HG03378 (cell line): Measurements from ENCODE around the gene SLC6A16.
"Not testable (repeated sequence)": the region's sequence is repeated elsewhere in the genome, so short reads cannot be mapped to it uniquely, and the experiment has no call there.

Experiments used
- ATAC-seq: cut with Tn5 transposase; IDR thresholded peaks from one replicate; pipeline ENCODE4 v1.9.1; 2021; ENCODE audit warnings: mild to moderate bottlenecking, moderate library complexity; ENCODE audit not compliant: unreplicated experiment

SLC6A16 gene

DNA sequence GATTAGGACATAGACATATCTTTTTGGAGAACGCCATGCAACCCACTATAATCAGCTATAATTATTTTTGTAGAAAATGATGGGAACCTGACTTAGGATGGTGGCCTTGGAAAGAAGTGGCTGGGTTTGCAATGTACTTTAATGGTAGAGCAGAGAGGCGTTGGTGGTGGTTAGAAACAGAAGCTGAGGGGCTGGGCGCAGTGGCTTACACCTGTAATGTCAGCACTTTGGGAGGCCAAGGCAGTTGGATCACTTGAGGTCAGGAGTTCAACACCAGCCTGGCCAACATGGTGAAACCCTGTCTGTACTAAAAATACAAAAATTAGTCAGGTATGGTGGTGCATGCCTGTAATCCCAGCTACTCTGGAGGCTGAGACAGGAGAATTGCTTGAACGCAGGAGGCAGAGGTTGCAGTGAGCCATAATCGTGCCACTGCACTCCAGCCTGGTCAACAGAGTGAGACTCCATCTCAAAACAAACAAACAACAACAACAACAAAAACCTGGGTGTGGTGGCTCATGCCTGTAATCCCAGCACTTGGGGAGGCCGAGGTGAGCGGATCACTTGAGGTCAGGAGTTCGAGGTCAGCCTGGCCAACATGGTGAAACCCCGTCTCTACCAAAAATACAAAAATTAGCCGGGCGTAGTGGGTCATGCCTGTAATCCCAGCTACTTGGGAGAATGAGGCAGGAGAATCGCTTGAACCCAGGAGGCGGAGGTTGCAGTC, 7.9 kb upstream of the SLC6A16 start:
- ATAC-seq: not testable (repeated sequence)

DNA sequence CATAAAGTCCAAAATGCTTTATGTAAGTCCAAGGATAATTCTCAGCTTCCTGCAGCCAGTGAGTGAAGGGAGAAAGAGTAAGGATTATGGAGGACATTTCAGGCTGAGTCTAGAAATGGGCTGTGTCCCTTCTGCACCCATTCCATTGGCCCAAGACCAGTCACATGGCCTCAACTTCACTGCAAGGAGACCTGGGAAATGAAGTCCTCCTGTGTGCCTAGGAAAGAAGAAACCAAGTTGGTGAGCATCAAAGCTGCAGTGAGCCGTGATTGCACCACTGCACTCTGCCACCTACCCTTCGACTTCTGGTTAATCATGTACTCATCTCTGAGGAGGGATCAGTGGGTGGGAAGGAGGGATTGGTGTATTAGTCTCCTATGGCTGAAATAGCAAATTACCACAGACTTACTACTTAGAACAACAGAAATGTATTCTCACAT, 6.6 kb upstream of the SLC6A16 start:
- ATAC-seq: peak; percentile 38

DNA sequence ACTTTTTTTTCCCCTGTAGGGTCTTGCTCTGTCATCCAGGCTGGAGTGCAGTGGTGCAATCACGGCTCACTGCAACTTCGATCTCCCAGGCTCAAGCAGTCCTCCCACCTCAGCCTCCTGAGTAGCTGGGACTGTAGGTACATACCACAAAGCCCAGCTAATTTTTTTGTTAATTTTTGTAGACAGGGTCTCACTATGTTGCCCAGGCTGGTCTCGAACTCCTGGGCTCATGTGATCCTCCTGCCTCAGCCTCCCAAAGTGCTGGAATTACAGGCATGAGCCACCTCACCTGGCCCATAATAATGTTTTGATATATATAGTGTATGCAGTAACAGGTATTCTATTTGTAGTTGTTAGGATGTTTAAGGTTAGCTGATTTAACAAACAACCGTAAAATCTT, 6.2 kb upstream of the SLC6A16 start:
- ATAC-seq: not testable (repeated sequence)

DNA sequence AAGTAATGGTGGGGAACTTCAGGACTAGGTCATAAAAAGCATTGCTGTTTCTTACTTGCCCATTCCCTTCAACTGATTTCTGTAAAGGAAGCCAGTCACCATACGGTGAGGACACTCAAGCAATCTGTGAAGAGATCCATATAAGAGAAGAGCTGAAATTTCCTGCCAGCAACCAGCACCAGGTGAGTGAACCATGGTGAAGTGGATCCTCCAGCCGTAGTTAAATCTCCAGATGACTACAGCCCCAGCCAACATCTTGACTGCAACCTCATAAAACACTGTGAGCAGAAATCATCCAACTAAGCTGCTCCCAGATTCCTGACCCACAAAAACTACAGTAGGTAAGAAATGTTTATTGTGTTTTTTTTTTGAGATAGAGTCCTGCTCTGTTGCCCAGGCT, 3.8 kb upstream of the SLC6A16 start:
- no peak for ATAC-seq

DNA sequence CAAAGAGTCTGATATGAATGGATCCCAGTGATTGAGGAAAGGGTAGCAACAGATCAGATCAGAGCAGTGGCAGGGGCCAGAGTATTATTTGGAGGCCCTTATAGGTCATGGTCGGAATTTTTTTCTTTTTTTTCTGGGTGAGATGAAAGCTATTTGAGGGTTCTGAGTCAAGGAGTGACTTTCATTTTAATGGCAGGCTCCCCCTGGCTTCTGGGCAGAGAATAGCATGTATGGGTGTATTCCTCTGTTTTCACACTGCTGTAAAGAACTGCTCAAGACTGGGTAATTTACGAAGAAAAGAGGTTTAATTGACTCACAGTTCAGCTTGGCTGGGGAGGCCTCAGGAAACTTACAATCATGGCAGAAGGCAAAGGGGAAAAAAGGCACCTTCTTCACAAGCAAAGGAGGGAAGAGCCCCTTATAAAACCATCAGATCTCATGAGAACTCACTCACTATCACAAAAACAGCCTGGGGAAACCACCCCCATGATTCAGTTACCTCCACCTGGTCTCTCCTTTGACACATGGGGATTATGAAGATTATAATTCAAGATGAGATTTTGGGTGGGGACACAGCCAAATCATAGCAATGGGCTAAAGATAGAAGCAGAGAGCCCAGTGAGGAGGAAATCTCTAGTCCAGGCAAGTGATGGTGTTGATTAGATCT, 3.0 kb upstream of the SLC6A16 start:
- no peak for ATAC-seq

DNA sequence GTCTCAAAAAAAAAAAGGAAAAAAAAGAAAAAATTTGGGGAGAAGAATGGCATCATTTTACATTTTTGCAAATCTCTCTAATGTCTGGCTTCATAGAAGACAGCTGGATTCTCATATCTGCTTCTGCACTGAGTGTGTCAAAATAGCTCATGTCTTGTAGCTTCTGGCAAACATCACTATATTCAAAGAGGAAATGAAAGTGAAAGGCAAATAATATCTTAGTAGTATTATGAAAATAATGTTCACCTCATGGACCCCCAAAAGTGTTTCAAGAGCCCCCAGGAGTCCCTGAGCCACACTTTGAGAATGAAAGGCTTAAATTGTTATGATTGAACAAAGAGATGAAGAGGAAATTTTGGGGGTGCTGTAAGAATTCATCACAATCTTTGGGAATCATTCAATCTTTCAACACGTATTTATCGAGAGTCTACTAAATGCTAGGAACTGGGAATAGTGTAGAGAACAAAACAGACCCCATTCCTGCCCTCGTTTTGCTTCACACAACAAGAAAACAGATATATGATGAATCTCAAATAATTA, 1.2 kb upstream of the SLC6A16 start:
- ATAC-seq: no peak

DNA sequence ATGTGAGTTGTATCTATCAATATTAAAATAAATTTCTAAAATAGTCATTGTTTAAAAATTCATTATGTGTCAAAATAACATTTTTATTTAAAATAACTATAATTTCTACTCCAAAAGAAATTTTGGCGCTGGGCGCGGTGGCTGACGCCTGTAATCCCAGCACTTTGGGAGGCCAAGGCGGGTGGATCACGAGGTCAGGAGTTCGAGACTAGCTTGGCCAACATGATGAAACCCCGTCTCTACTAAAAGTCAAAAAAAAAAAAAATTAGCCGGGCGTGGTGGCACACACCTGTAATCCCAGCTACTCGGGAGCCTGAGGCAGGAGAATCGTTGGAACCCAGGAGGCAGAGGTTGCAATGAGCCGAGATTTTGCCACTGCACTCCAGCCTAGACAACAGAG, 765 bp upstream of the SLC6A16 start:
- ATAC-seq: not testable (repeated sequence)

DNA sequence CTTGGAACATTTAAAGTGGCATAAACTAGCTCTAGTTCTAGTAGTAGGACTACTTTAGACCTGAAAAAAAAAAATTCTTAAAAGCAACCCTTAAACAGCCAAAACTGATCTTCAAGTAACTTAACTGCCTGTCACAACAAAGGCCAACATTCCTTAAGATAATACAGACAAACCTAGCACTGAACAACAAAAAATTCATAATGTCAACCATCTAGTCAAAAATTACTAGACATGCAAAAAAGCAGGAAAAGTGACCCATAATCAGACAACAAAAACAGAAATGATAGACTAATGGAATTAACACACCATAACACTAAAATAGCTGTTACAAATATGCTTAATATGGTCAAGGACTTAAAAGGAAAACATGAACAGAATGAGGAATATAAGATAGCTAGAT, 6.7 kb downstream of the SLC6A16 start:
- no peak for ATAC-seq

DNA sequence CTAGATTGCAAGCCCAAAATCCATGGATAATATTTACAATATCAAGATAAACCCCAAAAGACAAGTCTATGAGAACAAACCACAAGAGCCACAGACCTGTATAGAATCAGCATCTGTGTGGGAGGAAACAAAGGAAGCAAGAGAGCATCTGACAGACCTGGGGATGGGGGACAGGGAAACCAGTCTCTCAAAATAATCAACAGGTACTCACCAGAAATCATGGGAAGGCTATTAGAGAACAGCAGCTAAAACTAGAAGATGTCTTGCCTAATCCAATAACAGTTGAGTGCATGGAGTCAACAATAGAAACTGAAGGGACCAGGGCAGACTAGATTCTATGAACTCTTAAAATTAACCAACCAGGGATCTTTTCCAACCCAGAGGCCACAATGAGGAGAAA, 8.7 kb downstream of the SLC6A16 start:
- ATAC-seq: no peak

DNA sequence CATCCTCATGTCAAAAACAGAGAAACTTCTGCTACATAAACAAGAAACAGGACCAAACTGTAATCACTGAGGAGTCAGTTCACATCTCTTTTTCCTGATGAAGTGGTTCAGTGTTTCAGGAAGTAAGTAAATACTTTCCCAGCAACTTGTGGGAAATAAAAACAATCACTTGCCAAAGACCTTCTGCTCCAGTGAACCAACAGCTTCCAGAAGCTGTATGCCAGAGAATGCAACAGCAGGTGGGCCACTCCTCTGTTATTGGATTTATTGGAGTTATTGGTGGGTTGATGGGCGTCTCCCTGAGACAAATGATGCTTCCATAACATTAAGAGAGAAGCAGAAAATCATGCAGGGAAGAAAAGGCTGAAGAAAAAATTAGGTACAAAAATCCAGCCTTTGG, 9.9 kb downstream of the SLC6A16 start:
- ATAC-seq: no peak

DNA sequence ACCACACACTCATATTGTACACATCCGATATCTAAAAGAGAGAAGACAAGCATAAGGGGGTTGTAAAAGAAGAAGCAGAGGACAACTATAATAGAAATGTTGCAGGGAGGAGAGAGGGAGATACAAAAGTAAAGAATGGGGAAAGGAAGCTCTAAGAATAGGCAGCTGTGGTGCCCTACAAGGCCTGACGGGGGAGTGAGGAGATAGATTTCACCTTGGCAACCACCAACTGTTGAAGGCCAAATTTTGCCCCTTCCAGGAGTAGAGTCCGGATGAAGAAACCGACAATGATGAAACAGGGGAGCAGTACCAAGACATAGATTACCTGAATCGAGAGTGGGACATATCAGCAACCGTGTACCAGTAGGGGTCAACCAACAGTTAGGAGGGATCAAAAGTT, 15.9 kb downstream of the SLC6A16 start:
- no peak for ATAC-seq

DNA sequence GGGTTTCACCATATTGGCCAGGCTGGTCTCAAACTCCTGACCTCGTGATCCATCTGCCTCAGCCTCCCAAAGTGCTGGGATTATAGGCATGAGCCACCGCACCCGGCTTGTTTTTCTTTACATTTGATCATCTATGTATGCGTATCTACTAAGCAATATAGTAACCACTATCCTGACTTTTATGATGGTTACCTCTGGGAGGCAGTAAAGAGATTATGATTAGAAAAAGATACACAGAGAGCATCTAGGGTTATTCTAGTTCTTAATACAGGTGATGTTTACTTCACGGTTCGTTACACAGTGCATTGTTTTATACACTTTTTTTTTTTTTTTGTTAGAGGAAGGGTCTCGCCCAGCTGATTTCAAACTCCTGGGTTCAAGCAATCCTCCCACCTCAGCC, 18.3 kb downstream of the SLC6A16 start:
- not testable (repeated sequence) for ATAC-seq

DNA sequence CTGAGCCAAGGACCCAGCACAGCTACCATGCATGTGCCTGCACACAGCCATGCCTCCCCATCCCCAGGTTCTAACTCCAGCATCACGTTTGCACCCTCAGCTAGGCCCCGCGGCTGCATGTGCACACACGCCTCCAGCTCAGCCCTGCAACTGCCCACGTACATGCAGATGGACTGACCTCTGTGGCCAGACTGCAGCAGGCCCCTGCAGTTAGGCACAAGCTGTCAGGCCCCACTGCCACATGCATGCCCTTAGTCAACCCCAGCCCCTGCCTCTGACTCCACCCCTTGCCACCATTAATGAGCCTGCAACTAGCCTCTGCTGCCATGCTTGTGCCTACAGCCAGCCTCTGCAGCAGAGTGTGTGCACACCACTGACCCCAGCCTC, 23.1 kb downstream of the SLC6A16 start:
- no peak for ATAC-seq

DNA sequence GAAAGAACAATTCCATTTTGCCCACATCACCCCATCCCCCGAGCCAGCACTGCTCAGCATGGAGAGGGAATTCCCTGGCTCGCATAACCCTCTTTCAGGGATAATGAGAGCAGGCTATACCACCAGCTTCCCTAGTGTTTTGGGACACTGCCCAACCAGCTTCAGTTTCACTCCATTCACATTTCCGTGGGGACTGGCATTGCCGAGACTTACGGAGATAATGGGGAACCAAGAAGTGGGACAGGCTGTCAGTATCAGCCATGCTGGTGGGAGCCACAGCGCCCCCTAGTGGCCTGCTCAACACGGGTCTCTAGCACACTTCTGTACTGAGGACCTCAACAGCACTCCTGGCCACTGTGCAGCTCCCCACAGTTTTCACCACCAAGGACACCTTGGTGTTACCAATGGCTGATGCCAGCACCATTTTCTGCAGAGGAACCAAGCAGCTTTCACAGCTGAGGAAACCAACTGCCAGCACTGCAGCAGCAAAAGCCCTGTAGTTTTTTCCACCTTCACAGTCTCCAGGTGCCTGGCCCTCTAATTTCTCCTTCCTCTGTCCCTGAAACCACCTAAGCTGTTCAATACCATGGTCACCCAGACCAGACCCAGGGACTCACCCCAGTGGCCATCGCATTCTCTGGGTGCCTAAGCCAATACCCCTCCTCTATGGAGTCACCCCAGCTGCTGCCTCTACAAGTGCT, 23.7 kb downstream of the SLC6A16 start:
- ATAC-seq: peak; percentile 54

DNA sequence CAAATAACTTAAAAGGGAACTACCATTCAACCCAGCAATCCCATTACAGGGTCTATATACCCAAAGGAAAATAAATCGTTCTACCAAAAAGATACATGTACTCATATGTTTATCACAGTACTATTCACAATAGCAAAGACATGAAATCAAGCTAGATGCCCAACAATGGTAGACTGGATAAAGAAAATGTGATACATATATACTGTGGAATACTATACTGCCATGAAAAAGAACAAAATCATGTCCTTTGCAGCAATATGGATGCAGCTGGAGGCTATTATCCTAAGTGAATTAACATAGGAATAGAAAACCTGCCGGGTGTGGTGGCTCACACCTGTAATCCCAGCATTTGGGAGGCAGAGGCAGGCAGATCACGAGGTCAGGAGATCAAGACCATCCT, 26.3 kb downstream of the SLC6A16 start:
- not testable (repeated sequence) for ATAC-seq

DNA sequence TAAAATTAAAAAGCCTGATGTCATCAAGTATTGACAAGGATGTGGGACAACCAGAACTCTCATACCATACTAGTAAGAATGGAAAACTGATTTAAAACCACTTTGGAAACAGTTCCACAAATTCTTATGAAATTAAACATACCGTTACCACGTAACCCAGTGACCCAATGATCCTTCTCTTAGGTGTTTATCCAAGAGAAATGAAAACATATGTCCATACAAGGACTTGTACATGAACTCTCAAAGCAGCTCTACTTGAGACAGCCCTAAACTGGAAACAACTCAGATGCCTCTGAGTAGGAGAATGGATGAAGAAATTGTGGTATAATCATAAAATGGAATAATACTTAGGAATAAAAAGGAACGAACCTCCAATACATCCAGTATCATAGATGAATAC, 27.6 kb downstream of the SLC6A16 start:
- no peak for ATAC-seq

DNA sequence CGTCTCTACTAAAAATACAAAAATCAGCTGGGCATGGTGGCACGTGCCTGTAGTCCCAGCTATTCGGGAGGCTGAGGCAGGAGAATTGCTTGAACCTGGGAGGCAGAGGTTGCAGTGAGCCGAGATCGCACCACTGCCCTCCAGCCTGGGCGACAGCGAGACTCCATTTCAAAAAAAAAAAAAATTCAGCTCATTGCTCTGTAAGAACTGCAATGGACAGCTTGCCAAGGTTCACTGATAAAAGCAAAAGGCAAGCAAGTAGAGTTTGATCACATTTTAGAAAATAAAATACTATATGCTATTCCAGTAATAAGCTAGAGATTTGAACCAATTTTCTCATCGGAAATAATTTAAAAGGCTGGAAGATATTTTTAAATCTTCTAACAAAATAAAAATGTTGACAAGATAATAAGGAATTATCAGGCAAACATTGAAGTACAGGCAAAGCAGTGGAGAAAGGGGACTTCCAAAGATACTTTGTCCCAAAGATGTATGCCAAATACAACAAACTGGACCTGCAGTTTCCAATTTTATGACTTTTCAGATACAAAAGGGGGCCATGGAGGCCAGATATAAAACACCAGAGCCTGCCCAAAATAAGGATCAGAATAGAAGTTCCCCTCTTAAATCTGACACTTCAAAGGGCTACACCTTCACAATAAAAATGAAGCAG, 29.6 kb downstream of the SLC6A16 start:
- no peak for ATAC-seq

DNA sequence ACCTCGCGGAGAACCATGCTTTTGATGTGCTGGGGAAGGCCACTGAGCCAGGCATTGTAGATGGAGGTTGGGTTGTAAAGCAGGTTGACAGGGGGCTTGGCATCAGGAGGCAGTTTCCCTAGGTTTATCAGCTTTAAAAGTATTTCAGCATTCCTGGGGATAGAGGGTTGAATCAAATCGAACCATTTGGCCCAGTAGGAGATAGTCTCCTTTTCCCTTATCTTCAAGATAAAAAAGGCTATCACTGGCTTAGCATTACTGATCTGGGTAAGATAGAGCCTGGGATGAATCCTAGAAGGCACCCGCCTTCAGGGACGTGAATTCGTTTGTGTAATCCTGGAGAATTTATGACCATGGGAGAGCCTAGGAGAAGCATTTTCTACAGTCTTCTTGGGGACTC, 30.6 kb downstream of the SLC6A16 start:
- no peak for ATAC-seq

DNA sequence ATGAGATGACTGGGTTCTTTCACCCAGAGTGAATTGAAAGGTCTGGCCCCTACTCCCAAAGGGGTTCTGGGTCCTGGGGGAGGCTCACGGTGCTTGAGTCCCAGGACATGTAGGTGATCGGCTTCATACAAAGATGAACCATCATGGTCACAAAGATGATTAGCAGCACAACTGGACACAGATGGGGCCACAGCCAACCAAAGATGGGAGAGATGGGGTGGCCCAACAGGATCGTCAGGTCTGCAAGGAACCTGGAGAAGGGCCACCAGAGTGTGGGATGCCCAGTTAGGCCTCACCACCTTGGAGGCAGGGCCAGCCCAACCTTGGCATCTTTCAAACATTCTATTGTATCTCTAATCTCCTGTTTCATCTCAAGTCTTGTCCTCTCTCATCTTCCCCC, 34.5 kb downstream of the SLC6A16 start:
- no peak for ATAC-seq

DNA sequence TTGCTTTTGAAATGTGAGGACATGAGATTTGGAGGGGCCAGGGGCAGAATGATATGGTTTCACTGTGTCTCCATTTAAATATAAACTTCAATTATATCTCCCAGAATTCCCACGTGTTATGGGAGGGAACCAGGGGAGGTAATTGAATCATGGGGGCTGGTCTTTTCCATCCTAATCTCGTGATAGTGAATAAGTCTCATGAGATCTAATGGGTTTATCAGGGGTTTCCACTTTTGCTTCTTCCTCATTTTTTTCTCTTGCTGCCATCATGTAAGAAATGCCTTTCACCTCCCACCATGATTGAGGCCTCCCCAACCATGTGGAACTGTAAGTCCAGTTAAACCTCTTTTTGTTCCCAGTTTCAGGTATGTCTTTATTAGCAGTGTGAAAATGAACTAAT, 35.7 kb downstream of the SLC6A16 start:
- not testable (repeated sequence) for ATAC-seq

DNA sequence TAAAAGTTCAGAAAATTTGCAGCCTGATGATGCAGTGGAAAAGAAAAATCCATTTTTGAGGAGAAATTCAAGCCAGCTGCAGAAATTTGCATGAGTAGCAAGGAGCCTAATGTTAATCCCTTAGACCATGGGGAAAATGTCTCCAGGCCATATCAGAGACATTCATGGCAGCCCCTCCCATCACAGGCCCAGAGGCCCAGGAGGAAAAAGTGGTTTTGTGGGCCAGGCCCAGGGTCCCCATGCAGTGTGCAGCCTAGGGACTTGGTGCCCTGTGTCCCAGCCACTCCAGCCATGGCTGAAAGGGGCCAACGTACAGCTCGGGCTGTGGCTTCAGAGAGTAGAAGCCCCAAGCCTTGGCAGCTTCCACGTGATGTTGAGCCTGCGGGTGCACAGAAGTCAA, 36.8 kb downstream of the SLC6A16 start:
- not testable (repeated sequence) for ATAC-seq
